G401.6 (cell line): ENCODE results near the gene MMP15.

Source experiments
- FAIRE-seq: peaks from 2 replicates; lab custom pipeline; 2012; peaks lifted over from hg19 to GRCh38; lab: Jason Lieb, UNC

Gene MMP15

GRCh38 chr16:58035356-58036170 lies 10.0 kb downstream of the MMP15 start:
- FAIRE-seq = no peak

DNA sequence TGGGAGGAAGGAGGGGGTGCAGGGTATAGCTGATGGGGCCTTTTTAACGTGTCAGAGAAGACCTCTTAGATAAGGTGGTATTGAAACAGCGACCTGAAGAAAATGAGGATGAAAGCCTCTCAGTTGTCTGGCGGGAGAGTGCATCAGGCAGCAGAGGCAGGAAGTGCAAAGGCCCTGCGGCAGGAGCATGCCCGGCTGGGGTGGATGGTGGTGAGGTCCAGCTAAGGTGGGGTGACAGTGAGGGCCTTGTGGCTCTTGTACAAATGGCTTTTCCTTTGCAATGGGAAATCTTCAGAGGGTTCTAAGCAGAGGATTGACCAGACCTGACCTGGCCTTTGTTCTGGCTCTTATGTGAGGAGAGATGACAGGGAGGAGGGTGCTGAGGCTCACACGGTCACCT lies 11.4 kb downstream of the MMP15 start:
- no peak for FAIRE-seq

- no peak for FAIRE-seq
These were observed 12.0 kb downstream of the MMP15 start for GRCh38 chr16:58037365-58038057.

GRCh38 chr16:58038219-58038641 lies 12.7 kb downstream of the MMP15 start:
- FAIRE-seq = no peak

- FAIRE-seq = no peak
These were observed 14.4 kb downstream of the MMP15 start for GRCh38 chr16:58039829-58040495.

DNA sequence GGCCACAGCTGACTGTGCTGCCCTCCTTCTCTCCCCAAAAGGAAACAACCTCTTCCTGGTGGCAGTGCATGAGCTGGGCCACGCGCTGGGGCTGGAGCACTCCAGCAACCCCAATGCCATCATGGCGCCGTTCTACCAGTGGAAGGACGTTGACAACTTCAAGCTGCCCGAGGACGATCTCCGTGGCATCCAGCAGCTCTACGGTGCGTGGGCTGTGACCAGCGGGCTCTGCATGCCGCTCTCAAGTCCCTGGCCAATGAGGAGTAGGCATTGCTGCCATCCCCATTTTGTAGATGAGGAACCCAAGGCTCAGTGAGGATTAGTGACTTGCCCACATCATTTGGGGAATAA lies 14.9 kb downstream of the MMP15 start:
- FAIRE-seq = no peak

DNA sequence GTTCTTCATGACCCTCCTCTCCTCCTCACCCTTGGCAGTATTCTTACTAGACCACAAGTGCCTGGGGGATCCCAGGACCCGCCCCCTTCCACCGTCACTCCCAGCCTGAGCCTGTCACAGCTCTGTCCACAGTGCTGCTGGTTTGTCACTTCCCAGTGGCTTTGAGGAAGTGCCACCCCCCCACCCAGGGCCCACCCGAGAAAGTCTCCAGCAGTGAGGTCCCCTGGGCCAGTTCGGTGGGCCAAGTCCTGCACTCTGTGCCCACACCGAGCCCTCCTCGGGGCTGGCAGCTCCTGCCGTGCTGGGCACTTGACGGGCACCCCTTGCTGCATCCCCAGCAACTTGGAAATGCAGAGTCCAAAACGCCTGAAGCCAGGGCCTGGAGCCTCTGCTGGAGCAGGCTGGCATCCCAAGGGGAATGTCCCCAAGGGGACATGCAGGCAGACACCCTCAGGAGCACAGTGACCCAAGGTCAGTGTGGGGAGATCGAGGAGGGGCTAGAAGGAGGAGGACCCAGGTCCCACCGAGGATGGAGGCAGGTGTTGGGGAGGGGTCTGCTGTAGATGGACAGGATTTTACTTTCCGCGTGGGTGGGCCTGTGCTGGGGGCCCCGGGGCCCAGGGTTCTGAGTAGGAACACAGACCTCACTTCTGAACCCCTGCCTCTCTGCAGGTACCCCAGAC lies 15.5 kb downstream of the MMP15 start:
- no peak for FAIRE-seq

DNA sequence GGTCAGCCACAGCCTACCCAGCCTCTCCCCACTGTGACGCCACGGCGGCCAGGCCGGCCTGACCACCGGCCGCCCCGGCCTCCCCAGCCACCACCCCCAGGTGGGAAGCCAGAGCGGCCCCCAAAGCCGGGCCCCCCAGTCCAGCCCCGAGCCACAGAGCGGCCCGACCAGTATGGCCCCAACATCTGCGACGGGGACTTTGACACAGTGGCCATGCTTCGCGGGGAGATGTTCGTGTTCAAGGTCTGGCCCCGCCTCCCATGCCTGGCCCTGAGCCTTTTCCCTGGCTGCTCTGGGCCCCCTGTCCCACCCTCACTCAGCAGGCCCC lies 16.0 kb downstream of the MMP15 start:
- FAIRE-seq = no peak

DNA sequence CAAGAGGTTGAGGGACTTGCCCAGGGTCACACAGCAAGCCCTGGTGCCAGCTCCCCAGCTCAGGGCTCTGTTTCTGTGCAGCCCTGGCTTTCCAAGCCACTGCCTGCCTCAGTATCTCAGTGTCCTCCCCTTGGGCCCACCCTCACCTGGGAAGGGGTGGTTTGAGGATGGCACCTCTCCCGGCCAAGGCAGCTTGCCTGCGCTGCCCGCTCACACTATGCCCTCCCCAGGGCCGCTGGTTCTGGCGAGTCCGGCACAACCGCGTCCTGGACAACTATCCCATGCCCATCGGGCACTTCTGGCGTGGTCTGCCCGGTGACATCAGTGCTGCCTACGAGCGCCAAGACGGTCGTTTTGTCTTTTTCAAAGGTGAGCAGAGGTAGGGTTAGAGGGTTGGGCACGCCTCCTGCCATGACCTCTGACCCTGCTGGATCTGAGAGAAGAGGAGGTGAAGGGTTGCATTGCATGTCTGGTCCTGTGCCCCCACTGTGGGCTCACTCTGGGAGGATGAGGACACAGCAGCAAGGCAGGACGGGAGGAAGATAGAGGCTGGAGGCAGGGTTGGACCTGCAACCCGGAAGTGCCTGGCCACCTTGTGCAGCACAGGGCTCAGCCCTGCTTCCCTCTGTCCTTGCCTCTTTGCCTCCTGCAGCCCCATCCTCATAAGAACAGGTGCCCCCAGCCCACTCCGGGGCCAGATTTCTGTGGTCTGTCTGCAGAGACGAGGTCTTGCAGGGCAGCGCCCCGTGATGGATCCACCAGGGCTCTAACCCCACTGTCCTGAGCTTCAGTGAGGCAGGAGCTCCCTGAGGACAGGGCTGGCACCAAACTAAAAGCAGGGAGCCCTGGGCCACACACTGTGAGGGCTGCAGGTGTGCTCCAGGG lies 16.7 kb downstream of the MMP15 start:
- no peak for FAIRE-seq

- FAIRE-seq = no peak
These were observed 17.4 kb downstream of the MMP15 start for GRCh38 chr16:58042886-58043515.

- FAIRE-seq = no peak
These were observed 18.1 kb downstream of the MMP15 start for GRCh38 chr16:58043571-58044155.

- no peak for FAIRE-seq
These were observed 18.9 kb downstream of the MMP15 start for GRCh38 chr16:58044266-58045019.

DNA sequence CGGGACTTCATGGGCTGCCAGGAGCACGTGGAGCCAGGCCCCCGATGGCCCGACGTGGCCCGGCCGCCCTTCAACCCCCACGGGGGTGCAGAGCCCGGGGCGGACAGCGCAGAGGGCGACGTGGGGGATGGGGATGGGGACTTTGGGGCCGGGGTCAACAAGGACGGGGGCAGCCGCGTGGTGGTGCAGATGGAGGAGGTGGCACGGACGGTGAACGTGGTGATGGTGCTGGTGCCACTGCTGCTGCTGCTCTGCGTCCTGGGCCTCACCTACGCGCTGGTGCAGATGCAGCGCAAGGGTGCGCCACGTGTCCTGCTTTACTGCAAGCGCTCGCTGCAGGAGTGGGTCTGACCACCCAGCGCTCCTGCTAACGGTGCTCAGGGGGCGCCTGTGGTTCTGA lies 19.5 kb downstream of the MMP15 start:
- no peak for FAIRE-seq

GRCh38 chr16:58046054-58046881 lies 20.7 kb downstream of the MMP15 start:
- FAIRE-seq = no peak

- FAIRE-seq = no peak
These were observed 21.4 kb downstream of the MMP15 start for GRCh38 chr16:58046936-58047335.

DNA sequence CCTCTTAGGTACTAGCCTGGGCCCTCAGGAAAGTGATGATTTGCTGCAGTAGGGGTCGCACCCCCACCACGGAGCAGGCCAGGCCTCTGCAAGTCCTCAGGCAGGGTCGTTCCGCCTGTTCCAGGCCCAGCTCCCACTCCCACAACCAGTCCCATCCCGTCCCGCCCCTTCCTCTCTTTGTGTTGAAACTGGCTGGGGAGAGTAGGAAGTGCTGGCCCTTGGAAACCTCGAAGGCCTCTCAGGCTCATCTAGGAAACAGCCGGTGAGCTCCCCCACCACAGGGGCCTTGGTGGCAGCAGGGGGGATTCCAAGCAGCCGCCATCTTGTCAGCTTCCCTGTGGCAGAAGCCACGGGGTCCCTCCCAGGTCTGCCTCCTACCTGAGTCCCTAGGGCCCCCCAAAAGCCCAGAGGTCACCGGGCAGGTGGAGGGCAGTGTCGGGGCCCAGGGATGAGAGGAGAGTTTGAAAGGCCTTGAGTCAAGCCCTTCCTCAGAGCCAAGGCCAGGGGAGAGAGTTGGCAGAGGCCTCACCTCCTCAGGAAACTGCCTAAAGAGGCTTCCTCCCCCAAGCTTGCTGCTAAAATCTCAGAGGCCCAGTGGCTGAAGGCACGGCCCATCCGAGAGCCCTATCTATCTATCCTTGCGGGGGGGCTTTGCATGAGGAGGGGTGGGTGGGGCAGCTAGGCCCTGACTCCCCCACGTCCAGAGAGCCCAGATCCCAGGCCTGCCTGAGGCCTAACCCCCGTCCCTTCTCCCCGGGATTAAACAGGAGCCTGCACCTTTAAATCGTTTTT lies 22.2 kb downstream of the MMP15 start:
- no peak for FAIRE-seq

- no peak for FAIRE-seq
These were observed 23.1 kb downstream of the MMP15 start for GRCh38 chr16:58048494-58049231.
